ENCODE data around the gene CTIF. TPM values are rescaled to one million over a fixed set of nuclear protein-coding genes. Genes with fewer than 3 reads are reported as not detected.

CTIF gene
- total and polyA plus RNA-seq, 4 donors: 10.6 to 26.7 (median 12.3) TPM

DNA sequence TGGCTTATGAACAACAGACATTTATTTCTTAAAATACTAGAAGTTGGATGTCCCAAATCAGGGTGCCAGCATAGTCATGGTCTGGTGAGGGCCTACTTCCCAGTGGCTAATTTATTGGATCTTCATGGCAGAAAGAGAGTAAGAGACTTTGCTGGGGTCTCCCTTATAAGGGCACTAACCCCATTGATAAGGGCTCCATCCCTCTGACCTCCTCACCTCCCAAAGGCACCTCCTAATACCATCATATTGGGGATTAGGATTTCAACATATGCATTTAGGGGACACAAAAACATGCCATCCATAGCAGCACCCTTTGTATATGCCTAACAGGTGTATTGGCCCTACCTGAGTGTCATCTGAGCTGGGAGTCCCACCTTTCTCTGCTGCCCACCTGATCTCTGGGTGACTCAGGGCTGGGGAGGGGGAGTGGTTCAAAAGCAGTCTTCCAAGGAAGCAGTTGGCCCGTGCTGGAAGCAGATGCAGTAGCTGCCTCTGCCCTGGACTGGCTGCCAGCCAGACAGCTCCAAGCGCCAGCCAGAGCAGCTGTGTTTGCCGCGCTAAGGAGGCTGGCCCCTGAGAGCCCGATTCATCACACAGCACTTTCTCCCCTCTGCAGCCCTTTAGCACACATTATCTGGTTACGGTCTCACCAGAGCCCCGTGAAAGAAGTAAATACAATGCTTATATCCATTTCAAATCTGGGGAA is 327.4 kb downstream of the CTIF start:
- DNase-seq (ENCODE audit: low spot score): no peak
- Histone ChIP-seq H3K27ac (ENCODE audit: low read depth in 1 of 2, low read length in 2 of 2) (no peak overlapping the region), H3K36me3 (ENCODE audit: control insufficient read depth in 4 of 4, insufficient read depth in 3 of 4, low read depth in 1 of 4, low read length in 3 of 4) (peaks cover 0 to 4% (median under 1%) of the 10 kb centered on the region in 4 donors), H3K27me3 (ENCODE audit: control insufficient read depth in 4 of 4, insufficient read depth in 4 of 4, low read length in 3 of 4) (no peaks in the 10 kb centered on the region), H3K9me3 (ENCODE audit: control insufficient read depth in 4 of 4, low read length in 3 of 4) (no peaks in the 10 kb centered on the region), H3K4me1 (ENCODE audit: control insufficient read depth in 4 of 4, insufficient read depth in 4 of 4, low read length in 3 of 4) (no peaks in the 10 kb centered on the region), H3K9ac (ENCODE audit: low read depth in 1 of 2, low read length in 2 of 2) (no peak overlapping the region), H3K4me3 (ENCODE audit: low read depth in 1 of 3, low read length in 3 of 3) (no peak overlapping the region)
- no peak for TF ChIP-seq FOXA2 (IDR thresholded peaks at IDR 0.05)
- TF ChIP-seq GABPA (IDR thresholded peaks at IDR 0.05 in 1 of 2, conservative IDR thresholded peaks at IDR 0.05 in 1 of 2): no peak
- no peak for TF ChIP-seq TAF1 (conservative IDR thresholded peaks at IDR 0.05)
- TF ChIP-seq, protein P1, sequence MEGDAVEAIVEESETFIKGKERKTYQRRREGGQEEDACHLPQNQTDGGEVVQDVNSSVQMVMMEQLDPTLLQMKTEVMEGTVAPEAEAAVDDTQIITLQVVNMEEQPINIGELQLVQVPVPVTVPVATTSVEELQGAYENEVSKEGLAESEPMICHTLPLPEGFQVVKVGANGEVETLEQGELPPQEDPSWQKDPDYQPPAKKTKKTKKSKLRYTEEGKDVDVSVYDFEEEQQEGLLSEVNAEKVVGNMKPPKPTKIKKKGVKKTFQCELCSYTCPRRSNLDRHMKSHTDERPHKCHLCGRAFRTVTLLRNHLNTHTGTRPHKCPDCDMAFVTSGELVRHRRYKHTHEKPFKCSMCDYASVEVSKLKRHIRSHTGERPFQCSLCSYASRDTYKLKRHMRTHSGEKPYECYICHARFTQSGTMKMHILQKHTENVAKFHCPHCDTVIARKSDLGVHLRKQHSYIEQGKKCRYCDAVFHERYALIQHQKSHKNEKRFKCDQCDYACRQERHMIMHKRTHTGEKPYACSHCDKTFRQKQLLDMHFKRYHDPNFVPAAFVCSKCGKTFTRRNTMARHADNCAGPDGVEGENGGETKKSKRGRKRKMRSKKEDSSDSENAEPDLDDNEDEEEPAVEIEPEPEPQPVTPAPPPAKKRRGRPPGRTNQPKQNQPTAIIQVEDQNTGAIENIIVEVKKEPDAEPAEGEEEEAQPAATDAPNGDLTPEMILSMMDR (IDR thresholded peaks at IDR 0.05; ENCODE audit: low read depth, low read length, missing input control): no peak
- TF ChIP-seq, protein P2, sequence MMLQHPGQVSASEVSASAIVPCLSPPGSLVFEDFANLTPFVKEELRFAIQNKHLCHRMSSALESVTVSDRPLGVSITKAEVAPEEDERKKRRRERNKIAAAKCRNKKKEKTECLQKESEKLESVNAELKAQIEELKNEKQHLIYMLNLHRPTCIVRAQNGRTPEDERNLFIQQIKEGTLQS (IDR thresholded peaks at IDR 0.05): no peak
- no peak for TF ChIP-seq YY1 (IDR thresholded peaks at IDR 0.05)
- WGBS: 70% methylated on average over 7 of the region's 7 CpGs

DNA sequence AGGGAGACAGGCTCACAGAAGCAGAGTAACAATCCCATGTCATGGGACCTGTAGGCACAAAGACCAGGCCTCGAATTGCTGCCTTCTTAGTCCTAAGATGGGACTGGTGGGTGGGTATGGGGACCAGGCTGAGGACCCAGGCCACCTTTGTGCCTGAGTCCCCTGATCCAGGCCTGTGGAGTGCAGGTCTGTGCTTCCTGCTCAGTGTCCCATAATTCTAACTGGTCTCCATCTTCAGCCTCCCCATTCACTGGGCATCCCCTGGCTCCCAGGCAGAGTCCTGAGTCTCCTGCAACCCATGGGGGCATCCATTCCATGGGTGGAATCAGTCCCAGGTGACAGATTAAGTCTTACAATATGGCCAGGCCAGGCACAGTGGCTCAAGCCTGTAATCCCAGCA is 328.0 kb downstream of the CTIF start:
- 85% methylated on average over 1 of the region's 1 CpG for WGBS
- H3K9me3 ChIP-seq (ENCODE audit: control insufficient read depth in 4 of 4, low read length in 3 of 4): no peaks in the 10 kb centered on the region
- H3K36me3 ChIP-seq (ENCODE audit: control insufficient read depth in 4 of 4, insufficient read depth in 3 of 4, low read depth in 1 of 4, low read length in 3 of 4): peaks cover 0 to 4% (median under 1%) of the 10 kb centered on the region in 4 donors
- no peak overlapping the region for H3K27ac ChIP-seq (ENCODE audit: low read depth in 1 of 2, low read length in 2 of 2)
- H3K4me1 ChIP-seq (ENCODE audit: control insufficient read depth in 4 of 4, insufficient read depth in 4 of 4, low read length in 3 of 4): no peaks in the 10 kb centered on the region
- TF ChIP-seq YY1 (IDR thresholded peaks at IDR 0.05): no peak
- TF ChIP-seq FOXA2 (IDR thresholded peaks at IDR 0.05): no peak
- TF ChIP-seq RXRA (IDR thresholded peaks at IDR 0.05): no peak
- TF ChIP-seq JUND (IDR thresholded peaks at IDR 0.05): no peak
- TF ChIP-seq, protein P3, sequence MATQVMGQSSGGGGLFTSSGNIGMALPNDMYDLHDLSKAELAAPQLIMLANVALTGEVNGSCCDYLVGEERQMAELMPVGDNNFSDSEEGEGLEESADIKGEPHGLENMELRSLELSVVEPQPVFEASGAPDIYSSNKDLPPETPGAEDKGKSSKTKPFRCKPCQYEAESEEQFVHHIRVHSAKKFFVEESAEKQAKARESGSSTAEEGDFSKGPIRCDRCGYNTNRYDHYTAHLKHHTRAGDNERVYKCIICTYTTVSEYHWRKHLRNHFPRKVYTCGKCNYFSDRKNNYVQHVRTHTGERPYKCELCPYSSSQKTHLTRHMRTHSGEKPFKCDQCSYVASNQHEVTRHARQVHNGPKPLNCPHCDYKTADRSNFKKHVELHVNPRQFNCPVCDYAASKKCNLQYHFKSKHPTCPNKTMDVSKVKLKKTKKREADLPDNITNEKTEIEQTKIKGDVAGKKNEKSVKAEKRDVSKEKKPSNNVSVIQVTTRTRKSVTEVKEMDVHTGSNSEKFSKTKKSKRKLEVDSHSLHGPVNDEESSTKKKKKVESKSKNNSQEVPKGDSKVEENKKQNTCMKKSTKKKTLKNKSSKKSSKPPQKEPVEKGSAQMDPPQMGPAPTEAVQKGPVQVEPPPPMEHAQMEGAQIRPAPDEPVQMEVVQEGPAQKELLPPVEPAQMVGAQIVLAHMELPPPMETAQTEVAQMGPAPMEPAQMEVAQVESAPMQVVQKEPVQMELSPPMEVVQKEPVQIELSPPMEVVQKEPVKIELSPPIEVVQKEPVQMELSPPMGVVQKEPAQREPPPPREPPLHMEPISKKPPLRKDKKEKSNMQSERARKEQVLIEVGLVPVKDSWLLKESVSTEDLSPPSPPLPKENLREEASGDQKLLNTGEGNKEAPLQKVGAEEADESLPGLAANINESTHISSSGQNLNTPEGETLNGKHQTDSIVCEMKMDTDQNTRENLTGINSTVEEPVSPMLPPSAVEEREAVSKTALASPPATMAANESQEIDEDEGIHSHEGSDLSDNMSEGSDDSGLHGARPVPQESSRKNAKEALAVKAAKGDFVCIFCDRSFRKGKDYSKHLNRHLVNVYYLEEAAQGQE (IDR thresholded peaks at IDR 0.05): no peak
- TF ChIP-seq, protein P1 (IDR thresholded peaks at IDR 0.05; ENCODE audit: low read depth, low read length, missing input control): no peak
- TF ChIP-seq HNF4A (conservative IDR thresholded peaks at IDR 0.05): no peak
- no peak for TF ChIP-seq HNF4G (IDR thresholded peaks at IDR 0.05)
- TF ChIP-seq EGR1 (IDR thresholded peaks at IDR 0.05; ENCODE audit: low read depth in 2 of 2): no peak
- TF ChIP-seq, protein P4, sequence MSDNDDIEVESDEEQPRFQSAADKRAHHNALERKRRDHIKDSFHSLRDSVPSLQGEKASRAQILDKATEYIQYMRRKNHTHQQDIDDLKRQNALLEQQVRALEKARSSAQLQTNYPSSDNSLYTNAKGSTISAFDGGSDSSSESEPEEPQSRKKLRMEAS (IDR thresholded peaks at IDR 0.05): no peak
- TF ChIP-seq SP1 (IDR thresholded peaks at IDR 0.05): no peak
- TF ChIP-seq FOXA1 (IDR thresholded peaks at IDR 0.05): no peak
- TF ChIP-seq, protein P5, sequence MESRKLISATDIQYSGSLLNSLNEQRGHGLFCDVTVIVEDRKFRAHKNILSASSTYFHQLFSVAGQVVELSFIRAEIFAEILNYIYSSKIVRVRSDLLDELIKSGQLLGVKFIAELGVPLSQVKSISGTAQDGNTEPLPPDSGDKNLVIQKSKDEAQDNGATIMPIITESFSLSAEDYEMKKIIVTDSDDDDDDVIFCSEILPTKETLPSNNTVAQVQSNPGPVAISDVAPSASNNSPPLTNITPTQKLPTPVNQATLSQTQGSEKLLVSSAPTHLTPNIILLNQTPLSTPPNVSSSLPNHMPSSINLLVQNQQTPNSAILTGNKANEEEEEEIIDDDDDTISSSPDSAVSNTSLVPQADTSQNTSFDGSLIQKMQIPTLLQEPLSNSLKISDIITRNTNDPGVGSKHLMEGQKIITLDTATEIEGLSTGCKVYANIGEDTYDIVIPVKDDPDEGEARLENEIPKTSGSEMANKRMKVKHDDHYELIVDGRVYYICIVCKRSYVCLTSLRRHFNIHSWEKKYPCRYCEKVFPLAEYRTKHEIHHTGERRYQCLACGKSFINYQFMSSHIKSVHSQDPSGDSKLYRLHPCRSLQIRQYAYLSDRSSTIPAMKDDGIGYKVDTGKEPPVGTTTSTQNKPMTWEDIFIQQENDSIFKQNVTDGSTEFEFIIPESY (IDR thresholded peaks at IDR 0.05): no peak
- no peak for TF ChIP-seq TAF1 (conservative IDR thresholded peaks at IDR 0.05)
- DNase-seq (ENCODE audit: low spot score): no peak
- no peak overlapping the region for H3K9ac ChIP-seq (ENCODE audit: low read depth in 1 of 2, low read length in 2 of 2)
- H3K4me3 ChIP-seq (ENCODE audit: low read depth in 1 of 3, low read length in 3 of 3): no peak overlapping the region
- H3K27me3 ChIP-seq (ENCODE audit: control insufficient read depth in 4 of 4, insufficient read depth in 4 of 4, low read length in 3 of 4): no peaks in the 10 kb centered on the region

Measured in liver (tissue), 9 donors.